Measurements from ENCODE around the gene CANX.
A peak's percentile ranks its signal among the peaks of the same experiment; 100 is the strongest.

Gene CANX

GRCh38 chr5:179730356-179730755 lies 31.6 kb downstream of the CANX start:
- Histone ChIP-seq H3F3A (ENCODE audit: insufficient read depth, low read length) (peaks cover 44% of the 10 kb centered on the region), H3K4me1 (ENCODE audit: low read length) (peaks cover 31% of the 10 kb centered on the region), H4K20me1 (ENCODE audit: insufficient read depth, low read length) (no peaks in the 10 kb centered on the region), H3K27me3 (replicated peaks; ENCODE audit: insufficient read depth, low read length) (no peaks in the 10 kb centered on the region), H3K9me2 (replicated peaks; ENCODE audit: insufficient read depth, low read length) (no peaks in the 10 kb centered on the region), H2AFZ (ENCODE audit: low read length) (no peak overlapping the region), H3K27ac (ENCODE audit: low read length) (peak overlapping the region; percentile 19; the same call in 1 of the 2 replicates), H3K36me3 (replicated peaks; ENCODE audit: insufficient read depth, low read length) (peaks cover 21% of the 10 kb centered on the region; the same call in 1 of the 2 replicates), H3K4me3 (ENCODE audit: low read length) (no peak overlapping the region), H3K4me2 (ENCODE audit: low read depth, low read length) (peak overlapping the region; percentile 84; the same call in 1 of the 2 replicates), H3K79me2 (ENCODE audit: low read length) (peaks cover 33% of the 10 kb centered on the region), H3K9ac (ENCODE audit: low read length) (no peak overlapping the region; the same call in 1 of the 2 replicates), H3K9me3 (replicated peaks; ENCODE audit: insufficient read depth, low read length) (no peaks in the 10 kb centered on the region)
- DNase-seq: no peak
- TF ChIP-seq EZH2phosphoT487 (IDR thresholded peaks at IDR 0.05; ENCODE audit: low read length): no peak
- no peak for TF ChIP-seq CTCF (IDR thresholded peaks at IDR 0.05; ENCODE audit: low read length)
- no peak for TF ChIP-seq EZH2 (optimal IDR thresholded peaks at IDR 0.05; ENCODE audit: low read depth, low read length)

- Histone ChIP-seq H3K79me2 (ENCODE audit: low read length) (peaks cover 38% of the 10 kb centered on the region), H3K4me1 (ENCODE audit: low read length) (peaks cover 31% of the 10 kb centered on the region), H3K27me3 (replicated peaks; ENCODE audit: insufficient read depth, low read length) (no peaks in the 10 kb centered on the region), H2AFZ (ENCODE audit: low read length) (no peak overlapping the region), H3K9me3 (replicated peaks; ENCODE audit: insufficient read depth, low read length) (no peaks in the 10 kb centered on the region), H3K4me2 (ENCODE audit: low read depth, low read length) (peak overlapping the region; percentile 84; the same call in 1 of the 2 replicates), H3K27ac (ENCODE audit: low read length) (peak overlapping the region; percentile 19; the same call in 1 of the 2 replicates), H3F3A (ENCODE audit: insufficient read depth, low read length) (peaks cover 44% of the 10 kb centered on the region), H4K20me1 (ENCODE audit: insufficient read depth, low read length) (no peaks in the 10 kb centered on the region), H3K9me2 (replicated peaks; ENCODE audit: insufficient read depth, low read length) (no peaks in the 10 kb centered on the region), H3K9ac (ENCODE audit: low read length) (peak overlapping the region; percentile 36; the same call in 1 of the 2 replicates), H3K4me3 (ENCODE audit: low read length) (no peak overlapping the region), H3K36me3 (replicated peaks; ENCODE audit: insufficient read depth, low read length) (peaks cover 21% of the 10 kb centered on the region; the same call in 1 of the 2 replicates)
- TF ChIP-seq CTCF (IDR thresholded peaks at IDR 0.05; ENCODE audit: low read length) (no peak), EZH2 (optimal IDR thresholded peaks at IDR 0.05; ENCODE audit: low read depth, low read length) (no peak), EZH2phosphoT487 (IDR thresholded peaks at IDR 0.05; ENCODE audit: low read length) (no peak)
- peak; percentile 49 for DNase-seq
Observed at GRCh38 chr5:179730852-179731251, 32.1 kb downstream of the CANX start.

DNA sequence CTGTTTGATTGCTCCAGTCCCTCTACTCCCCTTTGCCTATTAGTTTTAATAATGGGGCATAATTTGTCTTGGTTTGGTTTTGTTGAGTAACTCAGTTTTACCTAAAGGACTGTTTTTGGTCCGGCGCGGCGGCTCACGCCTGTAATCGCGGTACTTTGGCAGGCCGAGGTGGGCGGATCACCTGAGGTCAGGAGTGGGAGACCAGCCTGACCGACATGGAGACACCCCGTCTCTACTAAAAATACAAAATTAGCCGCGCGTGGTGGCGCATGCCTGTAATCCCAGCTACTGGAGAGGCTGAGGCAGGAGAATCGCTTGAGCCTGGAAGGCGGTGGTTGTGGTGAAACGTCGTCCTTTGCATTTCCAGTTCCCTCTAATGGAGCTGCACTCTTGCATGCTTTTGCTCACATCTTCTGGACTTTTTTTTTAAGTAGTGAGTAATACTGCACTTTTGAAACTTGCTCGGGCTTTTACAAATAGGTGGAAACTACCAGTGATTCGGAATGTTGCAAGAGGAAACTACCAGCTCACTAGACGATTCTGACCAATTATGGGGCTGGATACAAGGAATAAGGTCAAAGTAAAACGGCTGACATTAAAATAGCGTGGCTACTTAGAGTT lies 33.1 kb downstream of the CANX start:
- H3K27ac ChIP-seq (ENCODE audit: low read length): peak overlapping the region; percentile 62; the same call in 1 of the 2 replicates
- peak overlapping the region; percentile 53 for H3K4me3 ChIP-seq (ENCODE audit: low read length)
- H3K4me2 ChIP-seq (ENCODE audit: low read depth, low read length): peak overlapping the region; percentile 84
- H3K27me3 ChIP-seq (replicated peaks; ENCODE audit: insufficient read depth, low read length): no peaks in the 10 kb centered on the region
- DNase-seq: no peak
- peak overlapping the region; percentile 43; the same call in 1 of the 2 replicates for H2AFZ ChIP-seq (ENCODE audit: low read length)
- H3K4me1 ChIP-seq (ENCODE audit: low read length): peaks cover 31% of the 10 kb centered on the region
- H3K36me3 ChIP-seq (replicated peaks; ENCODE audit: insufficient read depth, low read length): peaks cover 16% of the 10 kb centered on the region; the same call in 1 of the 2 replicates
- no peaks in the 10 kb centered on the region for H4K20me1 ChIP-seq (ENCODE audit: insufficient read depth, low read length)
- H3F3A ChIP-seq (ENCODE audit: insufficient read depth, low read length): peaks cover 44% of the 10 kb centered on the region
- H3K9me2 ChIP-seq (replicated peaks; ENCODE audit: insufficient read depth, low read length): no peaks in the 10 kb centered on the region
- peaks cover 48% of the 10 kb centered on the region for H3K79me2 ChIP-seq (ENCODE audit: low read length)
- no peak for TF ChIP-seq EZH2 (optimal IDR thresholded peaks at IDR 0.05; ENCODE audit: low read depth, low read length)
- TF ChIP-seq EZH2phosphoT487 (IDR thresholded peaks at IDR 0.05; ENCODE audit: low read length): no peak
- no peak for TF ChIP-seq CTCF (IDR thresholded peaks at IDR 0.05; ENCODE audit: low read length)
- peak overlapping the region; percentile 36; the same call in 1 of the 2 replicates for H3K9ac ChIP-seq (ENCODE audit: low read length)
- no peaks in the 10 kb centered on the region for H3K9me3 ChIP-seq (replicated peaks; ENCODE audit: insufficient read depth, low read length)
